ENCODE data around the gene PMEL.
"Not testable (repeated sequence)": the region's sequence is repeated elsewhere in the genome, so short reads cannot be mapped to it uniquely, and the experiment has no call there.

PMEL gene

GRCh38 chr12:55983232-55983842 is 17.5 kb upstream of the PMEL start:
- no peak for DNase-seq (ENCODE audit: low spot score)

- no peak for DNase-seq (ENCODE audit: low spot score)
Measured at GRCh38 chr12:55982319-55982936, 16.6 kb upstream of the PMEL start.

- not testable (repeated sequence) for DNase-seq (ENCODE audit: low spot score)
Measured at GRCh38 chr12:55981882-55982281, 16.0 kb upstream of the PMEL start.

GRCh38 chr12:55979069-55979468 is 13.2 kb upstream of the PMEL start:
- DNase-seq (ENCODE audit: low spot score), result no peak

GRCh38 chr12:55978393-55978792 is 12.6 kb upstream of the PMEL start:
- DNase-seq (ENCODE audit: low spot score), result no peak

- peak; percentile 54 for DNase-seq (ENCODE audit: low spot score)
Measured at GRCh38 chr12:55974308-55974730, 8.5 kb upstream of the PMEL start.

- DNase-seq (ENCODE audit: low spot score), result peak; percentile 100
Measured at GRCh38 chr12:55973599-55974307, 7.9 kb upstream of the PMEL start, which contains the start of gene RAB5B. Gene RAB5B, plus strand, starts transcription at chr12:55974078. Its CDS starts 12,883 bp downstream, at chr12:55986961.

- peak; percentile 20 for DNase-seq (ENCODE audit: low spot score)
Measured at GRCh38 chr12:55972911-55973598, 7.2 kb upstream of the PMEL start.

- no peak for DNase-seq (ENCODE audit: low spot score)
Measured at GRCh38 chr12:55972456-55972855, 6.6 kb upstream of the PMEL start.

- DNase-seq (ENCODE audit: low spot score), result no peak
Measured at GRCh38 chr12:55972042-55972441, 6.2 kb upstream of the PMEL start.

GRCh38 chr12:55970775-55971174 is 4.9 kb upstream of the PMEL start:
- no peak for DNase-seq (ENCODE audit: low spot score)

GRCh38 chr12:55969356-55969755 is 3.5 kb upstream of the PMEL start:
- DNase-seq (ENCODE audit: low spot score), result no peak

GRCh38 chr12:55966408-55967281 is 803 bp upstream of the PMEL start, which contains the start of gene CDK2:
Gene CDK2, plus strand, starts transcription at chr12:55966830. Its CDS starts 179 bp downstream, at chr12:55967009.
- DNase-seq (ENCODE audit: low spot score), result peak; percentile 86

GRCh38 chr12:55965240-55965639 is 602 bp downstream of the PMEL start:
- no peak for DNase-seq (ENCODE audit: low spot score)

GRCh38 chr12:55963760-55964159 is 2.1 kb downstream of the PMEL start:
- no peak for DNase-seq (ENCODE audit: low spot score)

- no peak for DNase-seq (ENCODE audit: low spot score)
Measured at GRCh38 chr12:55957106-55957859, 8.6 kb downstream of the PMEL start.

GRCh38 chr12:55955800-55956508 is 9.9 kb downstream of the PMEL start:
- no peak for DNase-seq (ENCODE audit: low spot score)

- DNase-seq (ENCODE audit: low spot score), result no peak
Measured at GRCh38 chr12:55955344-55955743, 10.5 kb downstream of the PMEL start.

- no peak for DNase-seq (ENCODE audit: low spot score)
Measured at GRCh38 chr12:55946553-55946952, 19.3 kb downstream of the PMEL start.

GRCh38 chr12:55942577-55943136 is 23.2 kb downstream of the PMEL start:
- DNase-seq (ENCODE audit: low spot score), result no peak
